ENCODE data around the gene PSMB2.
A peak's percentile ranks its signal among the peaks of the same experiment; 100 is the strongest.

The PSMB2 gene

DNA sequence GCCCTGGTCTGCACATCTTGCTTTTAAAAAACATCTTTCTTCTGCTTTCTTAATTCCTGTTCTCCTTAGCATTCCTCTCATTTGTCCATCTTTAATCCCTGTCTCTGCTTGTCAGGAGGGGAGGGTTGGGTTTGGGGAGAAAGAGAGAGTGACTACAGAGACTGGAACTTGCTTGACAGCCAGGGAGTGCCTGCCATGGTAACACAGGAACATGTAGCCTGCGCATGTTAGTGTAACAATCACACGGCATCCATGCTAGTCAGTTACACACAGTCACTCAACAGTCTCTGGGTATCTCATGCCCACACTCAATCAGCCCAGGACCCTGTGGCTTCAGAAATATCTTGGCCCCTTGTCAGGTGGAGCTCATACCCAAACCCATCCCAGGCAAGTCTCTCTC, 69.0 kb downstream of the PSMB2 start:
- no peak for DNase-seq (ENCODE audit: low read depth, low spot score)

- no peak for DNase-seq (ENCODE audit: low read depth, low spot score)
Observed at GRCh38 chr1:35571263-35571662, 70.1 kb downstream of the PSMB2 start.

- no peak for DNase-seq (ENCODE audit: low read depth, low spot score)
Observed at GRCh38 chr1:35570589-35571137, 70.7 kb downstream of the PSMB2 start.

DNA sequence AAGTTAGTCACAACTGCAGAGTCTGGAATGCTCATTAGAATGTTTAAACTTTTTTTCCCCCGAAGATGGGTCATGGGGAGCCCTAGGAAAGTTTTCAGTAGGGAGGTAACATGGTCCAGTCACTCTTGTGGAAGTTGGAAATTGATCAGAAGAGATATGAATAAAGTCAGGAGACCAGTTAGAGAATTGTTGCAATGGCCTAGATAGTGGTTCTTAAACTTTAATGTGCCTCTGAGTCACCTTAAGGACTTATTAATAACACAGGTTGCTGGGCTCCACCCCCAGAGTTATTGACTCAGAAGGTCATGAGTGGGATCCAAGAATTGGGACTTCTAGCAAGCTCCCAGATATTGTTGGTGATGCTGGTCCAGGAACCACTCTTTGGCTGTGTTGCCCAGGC, 71.4 kb downstream of the PSMB2 start:
- DNase-seq (ENCODE audit: low read depth, low spot score) = no peak

- DNase-seq (ENCODE audit: low read depth, low spot score) = peak; percentile 28
Observed at GRCh38 chr1:35568975-35569395, 72.3 kb downstream of the PSMB2 start.

DNA sequence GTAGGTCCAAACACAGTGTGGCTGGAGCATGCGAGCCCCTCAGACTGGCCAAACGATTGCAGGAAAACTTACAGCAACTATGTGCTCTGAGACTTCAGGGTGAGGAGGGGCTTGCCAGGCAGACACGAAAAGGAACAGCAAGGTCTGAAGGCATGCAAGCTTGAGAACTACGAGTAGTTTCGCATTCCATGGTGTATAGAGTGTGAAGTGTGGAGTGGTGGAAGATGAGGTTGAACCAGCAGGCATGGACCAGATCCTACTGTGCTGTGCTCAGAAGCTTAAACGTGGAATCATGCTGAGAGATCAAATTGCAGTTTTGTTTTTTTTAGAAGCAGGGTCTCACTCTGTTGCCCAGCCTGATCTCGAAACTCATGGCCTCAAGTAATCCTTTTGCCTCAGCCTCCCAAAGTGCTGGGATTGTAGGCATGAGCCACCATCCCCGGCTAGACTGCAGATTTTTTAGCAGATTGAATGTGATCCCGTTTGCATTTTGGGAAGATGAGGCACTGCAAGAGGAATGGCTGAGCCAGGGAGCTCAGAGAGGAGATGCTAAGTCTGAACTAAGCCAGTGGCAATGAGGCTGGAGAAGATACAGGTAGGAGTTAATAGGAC, 73.3 kb downstream of the PSMB2 start:
- DNase-seq (ENCODE audit: low read depth, low spot score) = no peak

- no peak for DNase-seq (ENCODE audit: low read depth, low spot score)
Observed at GRCh38 chr1:35565742-35566133, 75.6 kb downstream of the PSMB2 start.

DNA sequence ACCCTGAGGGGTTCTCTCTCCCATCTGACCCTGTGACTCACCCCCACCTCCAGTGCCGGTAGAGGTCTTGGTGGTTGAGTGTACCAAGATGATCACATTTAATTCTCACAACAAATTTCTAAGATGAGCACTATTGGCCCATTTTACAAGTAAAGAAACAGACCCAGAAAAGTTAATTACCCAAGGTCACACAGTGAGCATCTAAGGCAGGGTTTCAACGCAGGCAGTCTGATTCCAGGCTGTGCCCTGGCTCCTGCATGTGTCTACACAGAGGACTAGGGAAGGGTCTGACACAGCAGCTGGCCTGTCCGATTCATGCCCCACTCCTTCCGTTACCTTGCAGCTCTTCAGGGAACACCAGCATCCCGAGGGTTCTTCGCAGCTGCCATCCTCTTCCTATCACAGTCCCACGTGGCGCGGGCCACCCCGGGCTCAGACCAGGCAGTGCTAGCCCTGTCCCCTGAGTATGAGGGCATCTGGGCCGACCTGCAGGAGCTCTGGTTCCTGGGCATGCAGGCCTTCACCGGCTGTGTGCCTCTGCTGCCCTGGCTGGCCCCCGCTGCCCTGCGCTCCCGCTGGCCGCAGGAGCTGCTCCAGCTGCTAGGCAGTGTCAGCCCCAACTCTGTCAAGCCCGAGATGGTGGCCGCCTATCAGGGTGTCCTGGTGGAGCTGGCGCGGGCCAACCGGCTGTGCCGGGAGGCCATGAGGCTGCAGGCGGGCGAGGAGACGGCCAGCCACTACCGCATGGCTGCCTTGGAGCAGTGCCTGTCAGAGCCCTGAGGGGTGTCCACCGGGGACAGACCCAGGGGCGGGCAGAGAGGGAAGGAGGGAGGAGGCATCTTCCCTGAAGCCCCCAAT, 76.2 kb downstream of the PSMB2 start:
- DNase-seq (ENCODE audit: low read depth, low spot score) = no peak

DNA sequence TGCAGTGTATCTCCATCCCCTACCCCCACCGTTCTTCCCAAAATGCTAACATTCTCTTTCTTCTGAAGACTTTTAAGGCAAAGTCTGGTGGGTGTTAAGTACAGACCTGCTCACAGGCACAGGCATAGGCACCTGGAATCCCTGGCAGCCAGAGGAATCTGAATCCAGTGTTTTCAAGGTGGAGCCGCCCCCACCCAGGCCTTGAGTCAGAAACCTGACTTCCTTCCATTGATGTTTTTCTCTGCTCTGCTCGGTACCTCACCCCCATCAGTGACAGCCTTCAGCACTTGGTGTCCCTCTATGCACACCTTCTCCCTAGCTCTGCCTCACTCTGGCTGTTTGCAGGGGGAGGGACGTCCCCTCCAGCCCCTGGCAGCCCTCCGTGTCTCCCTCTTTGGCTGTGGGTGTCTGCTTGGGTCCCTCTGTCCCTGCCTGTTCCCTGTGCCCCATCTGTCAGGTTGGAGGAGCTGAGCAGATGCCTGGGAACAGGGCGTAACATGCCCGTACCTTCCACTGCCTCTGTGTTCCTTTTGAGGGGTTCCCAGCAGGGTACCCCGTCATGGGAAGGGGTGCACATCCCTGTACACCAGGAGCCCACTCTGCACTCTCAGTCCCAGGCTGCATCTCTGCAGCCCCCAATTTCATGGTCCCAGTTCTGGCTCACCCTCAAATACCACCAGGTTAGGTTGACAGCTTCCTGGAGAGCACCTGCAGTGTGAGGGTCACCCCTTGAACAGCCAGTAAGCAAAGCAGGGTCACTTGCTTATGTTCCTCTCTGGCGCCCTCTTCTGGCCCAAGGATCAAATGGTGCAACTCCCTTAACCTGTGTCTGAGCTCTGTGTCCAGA, 77.1 kb downstream of the PSMB2 start:
- peak; percentile 63 for DNase-seq (ENCODE audit: low read depth, low spot score)

DNA sequence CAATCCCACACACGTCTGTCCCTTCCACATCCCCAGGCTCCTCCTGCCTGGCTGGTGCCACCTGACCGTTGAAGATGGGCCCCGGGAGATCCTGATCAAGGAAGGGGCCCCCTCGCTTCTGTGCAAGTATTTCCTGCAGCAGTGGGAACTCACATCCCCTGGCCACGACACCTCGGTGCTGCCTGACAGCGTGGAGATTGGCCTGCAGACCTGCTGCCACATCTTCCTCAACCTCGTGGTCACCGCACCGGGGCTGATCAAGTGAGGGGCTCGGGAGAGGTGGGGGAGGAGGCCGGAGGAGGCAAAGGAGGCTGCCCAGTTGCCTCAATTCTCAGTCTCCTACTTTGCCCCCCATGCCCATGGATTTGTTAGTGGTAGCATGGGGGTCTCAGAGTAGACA, 78.2 kb downstream of the PSMB2 start:
- DNase-seq (ENCODE audit: low read depth, low spot score) = no peak

DNA sequence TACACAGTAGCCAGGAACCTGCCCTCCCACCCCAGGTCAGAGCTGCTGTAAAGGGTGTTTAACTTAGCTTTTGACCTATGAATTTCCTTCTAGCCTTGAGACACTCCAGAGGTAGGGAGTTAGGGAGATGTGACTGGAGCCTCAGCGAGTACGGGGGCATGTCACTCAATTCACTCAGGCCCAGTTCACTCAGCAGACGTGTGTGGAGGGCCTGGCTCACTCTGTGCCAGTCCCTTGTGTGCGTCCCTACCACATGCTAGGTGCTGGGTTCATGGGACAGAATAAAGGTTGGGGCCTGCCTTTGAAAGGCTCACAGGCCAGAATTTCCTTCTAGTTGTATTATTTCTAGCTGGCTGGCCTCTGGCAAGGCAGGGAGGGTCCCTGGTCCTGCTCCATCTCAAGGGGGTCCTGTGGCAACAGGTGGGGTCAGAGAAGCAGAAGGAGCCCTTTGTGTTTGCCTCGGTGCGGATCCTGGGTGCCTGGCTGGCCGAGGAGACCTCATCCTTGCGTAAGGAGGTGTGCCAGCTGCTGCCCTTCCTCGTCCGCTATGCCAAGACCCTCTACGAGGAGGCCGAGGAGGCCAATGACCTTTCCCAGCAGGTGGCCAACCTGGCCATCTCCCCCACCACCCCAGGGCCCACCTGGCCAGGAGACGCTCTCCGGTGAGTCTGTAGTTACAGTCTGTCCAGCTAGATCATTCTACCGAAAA, 79.2 kb downstream of the PSMB2 start:
- no peak for DNase-seq (ENCODE audit: low read depth, low spot score)

GRCh38 chr1:35561297-35561971, 79.9 kb downstream of the PSMB2 start:
- no peak for DNase-seq (ENCODE audit: low read depth, low spot score)

GRCh38 chr1:35560256-35561225, 80.8 kb downstream of the PSMB2 start:
- no peak for DNase-seq (ENCODE audit: low read depth, low spot score)

GRCh38 chr1:35559317-35559944, 81.9 kb downstream of the PSMB2 start:
- DNase-seq (ENCODE audit: low read depth, low spot score) = no peak

DNA sequence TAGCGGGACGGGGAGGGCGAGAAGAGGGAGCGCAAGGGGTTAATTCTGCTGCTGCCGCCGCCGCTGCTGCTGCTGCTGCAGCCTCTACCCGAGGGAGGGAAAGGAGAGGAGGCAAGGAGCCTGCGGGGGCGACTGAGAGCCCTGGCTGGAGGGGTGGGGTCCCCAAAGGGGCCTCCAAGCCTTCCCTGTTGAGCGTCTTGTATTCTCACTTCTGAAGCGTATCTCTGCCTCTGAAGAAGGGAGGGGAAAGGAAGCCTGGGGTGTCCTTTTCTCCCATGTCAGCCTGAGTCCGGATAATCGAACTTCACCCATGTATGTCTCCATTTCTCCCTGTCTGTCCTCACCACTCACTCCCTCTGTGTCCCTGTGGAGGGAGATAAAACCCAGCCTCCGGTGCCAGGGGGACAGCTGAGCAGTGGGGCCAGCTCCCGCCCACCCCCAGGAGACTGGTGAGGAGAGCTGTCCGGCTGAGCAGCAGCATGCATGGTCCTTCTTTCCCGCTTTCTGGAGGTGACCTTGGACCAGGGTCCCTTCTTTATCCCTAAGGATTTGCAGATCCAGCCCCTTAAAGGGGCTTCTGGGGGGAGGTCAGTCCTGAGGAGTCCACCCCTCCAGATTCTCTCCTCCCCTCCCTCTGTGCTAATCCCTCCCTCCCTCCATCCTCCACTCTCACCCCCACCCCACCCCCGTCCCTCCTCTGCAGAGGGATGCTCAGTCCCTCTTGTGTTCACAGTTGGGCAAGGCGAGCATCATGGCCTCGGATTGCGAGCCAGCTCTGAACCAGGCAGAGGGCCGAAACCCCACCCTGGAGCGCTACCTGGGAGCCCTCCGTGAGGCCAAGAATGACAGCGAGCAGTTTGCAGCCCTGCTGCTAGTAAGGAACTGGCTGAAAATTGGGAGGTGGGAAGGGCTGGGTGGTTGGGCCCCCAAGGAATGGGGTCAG, 82.7 kb downstream of the PSMB2 start:
- no peak for DNase-seq (ENCODE audit: low read depth, low spot score)

DNA sequence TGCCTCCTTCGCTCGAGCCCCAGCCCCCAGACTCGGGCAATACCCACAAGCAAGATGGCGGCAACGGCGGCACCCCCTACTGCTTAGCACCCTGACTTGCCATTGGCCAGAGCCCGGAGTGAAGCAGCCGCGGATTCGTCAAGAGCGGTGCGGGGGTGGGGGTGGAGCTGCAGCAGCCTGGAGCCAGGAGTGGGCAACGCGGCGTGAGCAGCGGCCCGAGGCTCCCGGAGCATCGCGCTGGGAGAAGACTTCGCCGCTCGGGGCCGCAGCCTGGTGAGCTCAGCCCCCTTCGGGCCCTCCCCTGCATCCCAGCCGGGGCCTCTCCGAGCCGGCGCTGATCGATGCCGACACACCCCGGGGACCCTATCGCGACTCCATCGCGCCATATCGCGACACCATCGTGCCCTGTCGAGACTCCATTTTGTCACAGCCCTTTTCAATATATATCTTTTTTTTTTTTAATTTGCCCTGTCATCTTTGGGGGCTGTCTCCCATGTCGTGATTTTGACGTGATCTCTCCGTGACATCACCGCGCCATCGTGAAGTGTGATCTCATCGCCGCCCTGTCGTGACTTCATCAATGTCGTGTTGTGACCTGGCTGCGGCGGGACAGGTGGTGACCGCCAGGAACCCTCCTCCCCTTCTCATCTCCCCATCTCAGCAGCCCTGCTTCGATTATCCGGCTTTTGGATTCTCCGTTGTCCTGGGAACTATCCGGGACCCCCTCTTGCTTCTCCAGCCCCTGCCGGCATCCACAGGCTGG, 83.5 kb downstream of the PSMB2 start, which contains the start of gene NCDN:
NCDN (plus strand) TSS at position 189 of the 763 bp plus-strand sequence; CDS start at position 581, 392 bp downstream.
- peak; percentile 94 for DNase-seq (ENCODE audit: low read depth, low spot score)

DNA sequence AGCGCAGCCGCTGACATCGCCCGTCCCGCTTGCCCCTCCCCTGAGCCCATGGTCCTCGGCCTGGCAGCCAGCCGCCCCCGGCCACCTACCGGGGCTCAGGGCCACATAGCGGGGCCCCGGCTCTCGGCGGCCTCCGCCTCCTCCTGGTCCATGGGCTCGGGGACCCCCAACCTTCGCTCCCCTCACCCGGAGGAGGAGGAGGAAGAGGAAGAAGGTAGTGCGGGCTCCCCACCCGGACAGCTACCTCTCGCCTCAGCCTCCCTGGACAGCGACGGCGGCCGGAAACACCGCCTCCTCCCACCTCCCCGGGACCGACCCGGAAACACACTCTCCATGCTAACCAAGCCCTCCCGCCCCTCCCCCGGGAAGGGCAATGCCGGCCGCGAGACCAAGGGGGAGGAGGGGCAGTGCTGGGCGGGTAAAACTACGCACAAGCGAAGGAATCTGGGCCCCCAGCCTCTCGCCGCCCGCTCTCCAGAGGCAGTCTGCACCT, 84.2 kb downstream of the PSMB2 start, which contains the start of gene KIAA0319L:
KIAA0319L (minus strand) TSS at position 286 of the 493 bp plus-strand sequence. CDS start 2,912 bp downstream, outside the sequence.
- DNase-seq (ENCODE audit: low read depth, low spot score) = no peak
